Measurements from ENCODE around the gene JMY. TPM values are rescaled to one million over a fixed set of nuclear protein-coding genes. Genes with fewer than 3 reads are reported as not detected.
A peak's percentile ranks its signal among the peaks of the same experiment; 100 is the strongest.

JMY gene
- total and polyA plus RNA-seq, 2 donors (not counting 3 experiments of a cell fraction or from before 2014, with no cell fraction given) = 1.5 to 6.5 TPM

DNA sequence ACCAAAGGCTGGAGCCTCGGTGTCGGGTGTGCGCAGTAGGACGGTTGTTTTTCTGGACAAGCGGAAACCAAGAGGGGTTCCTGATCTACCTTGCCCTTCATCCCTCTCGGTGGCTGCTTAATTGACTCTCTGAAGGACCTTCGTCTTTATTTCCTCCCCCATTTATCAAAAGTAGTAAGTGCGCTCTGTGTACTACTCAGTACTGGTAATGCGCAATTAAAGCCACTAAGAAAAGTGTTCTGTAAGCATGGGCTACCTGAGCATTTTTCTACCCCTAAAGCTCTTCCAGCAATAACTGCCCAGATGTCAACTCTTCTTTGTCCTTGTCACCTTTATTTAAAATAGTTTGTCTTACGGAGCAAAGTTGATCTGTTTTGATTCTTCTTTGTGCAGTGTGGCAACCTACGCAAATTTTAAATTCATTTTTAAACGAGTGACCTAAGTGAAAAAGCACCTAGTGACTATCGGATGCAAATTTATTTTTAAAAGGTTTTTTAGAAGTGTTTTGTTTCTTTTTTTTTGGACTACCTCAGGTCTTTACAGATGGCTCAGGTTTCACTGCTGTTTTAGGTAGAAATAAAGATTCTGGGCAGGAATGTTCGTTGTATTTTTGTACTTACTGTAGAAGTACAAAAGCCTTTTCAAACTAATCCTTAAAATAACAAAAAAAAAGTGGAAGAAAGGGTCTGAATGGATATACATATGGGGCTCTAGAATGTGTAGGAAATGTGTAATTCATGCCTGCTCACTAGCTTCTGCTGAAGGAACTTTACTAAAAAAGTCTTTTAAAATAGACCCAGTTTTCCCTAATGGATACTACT lies 2.0 kb downstream of the JMY start:
- H3K4me1 ChIP-seq (ENCODE audit: control insufficient read depth, extremely low read depth, insufficient read depth, low read length) = peaks cover 10% of the 10 kb centered on the region
- ChIA-PET CTCF (interaction anchor here (1.2 to 3.4 kb wide), 4 partner anchors 18 to 845 kb away, joined by 3 to 37 read pairs (median 11); no protein-coding TSS in a partner anchor), POLR2A (interaction anchor here (0.7 kb wide), 1 partner anchor 450 kb away, joined by 7 read pairs; no protein-coding TSS in a partner anchor)
- no peaks in the 10 kb centered on the region for H3K9me3 ChIP-seq (replicated peaks; ENCODE audit: control insufficient read depth, insufficient read depth, low read length)
- peak overlapping the region; percentile 91 for H3K4me2 ChIP-seq (ENCODE audit: insufficient read depth, low read length)
- BruUV-seq (replicated peaks) = TSS peak; percentile 15
- no peaks in the 10 kb centered on the region for H3K27me3 ChIP-seq (ENCODE audit: control insufficient read depth in 2 of 2, insufficient read depth in 2 of 2, low read length in 2 of 2)
- peaks cover 3% of the 10 kb centered on the region for H4K20me1 ChIP-seq (replicated peaks; ENCODE audit: control insufficient read depth, extremely low read depth, insufficient read depth, low read length)
- peak; percentile 46 for FAIRE-seq
- no peaks in the 10 kb centered on the region for H3K36me3 ChIP-seq (ENCODE audit: control insufficient read depth in 2 of 2, extremely low read depth in 1 of 2, insufficient read depth in 2 of 2, low read length in 2 of 2)
- no peaks in the 10 kb centered on the region for H3K9me1 ChIP-seq (replicated peaks; ENCODE audit: control insufficient read depth, extremely low read depth, insufficient read depth, low read length)
- no peak for DNase-seq (ENCODE audit: low read depth, low spot score)
- peak overlapping the region; percentile 36 to 73 (median 64) for H3K4me3 ChIP-seq (replicated peaks in 1 of 3; ENCODE audit: insufficient read depth in 1 of 3, low read depth in 1 of 3, low read length in 3 of 3)
- peak overlapping the region; percentile 83 for H2AFZ ChIP-seq (ENCODE audit: low read depth, low read length)
- intact Hi-C loops (cut with micrococcal nuclease) (loop anchor here (2.0 to 5.0 kb wide), 5 partner anchors 36 to 329 kb away; partner anchors contain the start of genes ARSB and HOMER1), dilution Hi-C loops (cut with MboI; ENCODE audit: extremely low pct_ligation_motif_present, low sequenced_read_pairs) (no loop called here)
- peak overlapping the region; percentile 81 for H3K9ac ChIP-seq (replicated peaks; ENCODE audit: extremely low read depth, insufficient read depth, low read length)
- TF ChIP-seq JUN (IDR thresholded peaks at IDR 0.05; ENCODE audit: borderline replicate concordance, insufficient read depth, insufficient read length, low read depth) (no peak), MYC (IDR thresholded peaks at IDR 0.05; ENCODE audit: low read depth, low read length) (no peak), FOS (IDR thresholded peaks at IDR 0.05; ENCODE audit: borderline replicate concordance, insufficient read depth, low read length) (no peak), POLR2AphosphoS5 (IDR thresholded peaks at IDR 0.05; ENCODE audit: insufficient read depth, low read depth, low read length) (no peak), EZH2 (IDR thresholded peaks at IDR 0.05; ENCODE audit: borderline replicate concordance, low read depth, low read length, severe bottlenecking) (no peak), POLR2A (IDR thresholded peaks at IDR 0.05; ENCODE audit: low read depth, low read length) (no peak), GATA2 (IDR thresholded peaks at IDR 0.05; ENCODE audit: insufficient read depth, insufficient read length, low read depth, low read length) (no peak)
- TF ChIP-seq, protein P1, sequence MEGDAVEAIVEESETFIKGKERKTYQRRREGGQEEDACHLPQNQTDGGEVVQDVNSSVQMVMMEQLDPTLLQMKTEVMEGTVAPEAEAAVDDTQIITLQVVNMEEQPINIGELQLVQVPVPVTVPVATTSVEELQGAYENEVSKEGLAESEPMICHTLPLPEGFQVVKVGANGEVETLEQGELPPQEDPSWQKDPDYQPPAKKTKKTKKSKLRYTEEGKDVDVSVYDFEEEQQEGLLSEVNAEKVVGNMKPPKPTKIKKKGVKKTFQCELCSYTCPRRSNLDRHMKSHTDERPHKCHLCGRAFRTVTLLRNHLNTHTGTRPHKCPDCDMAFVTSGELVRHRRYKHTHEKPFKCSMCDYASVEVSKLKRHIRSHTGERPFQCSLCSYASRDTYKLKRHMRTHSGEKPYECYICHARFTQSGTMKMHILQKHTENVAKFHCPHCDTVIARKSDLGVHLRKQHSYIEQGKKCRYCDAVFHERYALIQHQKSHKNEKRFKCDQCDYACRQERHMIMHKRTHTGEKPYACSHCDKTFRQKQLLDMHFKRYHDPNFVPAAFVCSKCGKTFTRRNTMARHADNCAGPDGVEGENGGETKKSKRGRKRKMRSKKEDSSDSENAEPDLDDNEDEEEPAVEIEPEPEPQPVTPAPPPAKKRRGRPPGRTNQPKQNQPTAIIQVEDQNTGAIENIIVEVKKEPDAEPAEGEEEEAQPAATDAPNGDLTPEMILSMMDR (IDR thresholded peaks at IDR 0.05; ENCODE audit: extremely low read depth in 1 of 2, insufficient read depth in 1 of 2, low read depth in 1 of 2, low read length in 2 of 2) = no peak
- TF ChIP-seq, protein P2, sequence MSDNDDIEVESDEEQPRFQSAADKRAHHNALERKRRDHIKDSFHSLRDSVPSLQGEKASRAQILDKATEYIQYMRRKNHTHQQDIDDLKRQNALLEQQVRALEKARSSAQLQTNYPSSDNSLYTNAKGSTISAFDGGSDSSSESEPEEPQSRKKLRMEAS (IDR thresholded peaks at IDR 0.05; ENCODE audit: insufficient read depth, insufficient read length) = no peak
- no peak overlapping the region for H3K27ac ChIP-seq (ENCODE audit: insufficient read depth, low read depth, low read length)
- no peaks in the 10 kb centered on the region for H3K79me2 ChIP-seq (ENCODE audit: control insufficient read depth, insufficient read depth, low read length)
